H1 (cell line): Measurements from ENCODE around the gene DPM3. TPM values are rescaled to one million over a fixed set of nuclear protein-coding genes. Genes with fewer than 3 reads are reported as not detected.

Experiments
- CTCF ChIA-PET: fragments of 300-600 bp; sonication (Branson Sonifier 250); formaldehyde crosslinking; loops from one replicate; lab custom pipeline; 2021; ENCODE audit not compliant: partially characterized antibody; lab: Charles Lee
- POLR2A ChIA-PET: fragments of 300-600 bp; sonication (Branson Sonifier 250); formaldehyde crosslinking; loops from one replicate; lab custom pipeline; 2021; ENCODE audit warnings: inconsistent platforms; ENCODE audit not compliant: partially characterized antibody; lab: Charles Lee
- DNase-seq, 2 experiments: peaks; one replicate each; pipeline versions ENCODE4 v3.0.0 to v3.0.0-alpha.2; 2010 to 2022; ENCODE audit warnings: low spot score in 2 of 2, low read depth in 1 of 2, mixed read lengths in 1 of 2
- FAIRE-seq: peaks from 2 replicates; lab custom pipeline; 2011; peaks lifted over from hg19 to GRCh38; lab: Jason Lieb, UNC
- H2AFZ ChIP-seq: 2 replicates; pipeline ENCODE4 v1.8.1; 2012; ENCODE audit warnings: low read length, inconsistent platforms
- H2AK5ac ChIP-seq: 2 replicates; pipeline ENCODE4 v1.6.1; 2013; ENCODE audit warnings: low read depth, low read length
- H2BK120ac ChIP-seq: replicated peaks from 2 replicates; pipeline ENCODE3; 2013; ENCODE audit warnings: low read depth, low read length, inconsistent platforms
- H2BK12ac ChIP-seq: 2 replicates; pipeline ENCODE4 v1.6.1; 2013; ENCODE audit warnings: low read depth, low read length
- H2BK15ac ChIP-seq: 2 replicates; pipeline ENCODE4 v1.6.1; 2013; ENCODE audit warnings: low read length
- H2BK20ac ChIP-seq: 2 replicates; pipeline ENCODE4 v1.6.1; 2013; ENCODE audit warnings: low read length
- H2BK5ac ChIP-seq: 2 replicates; pipeline ENCODE4 v1.6.1; 2013; ENCODE audit warnings: low read depth, low read length
- H3K14ac ChIP-seq: 2 replicates; pipeline ENCODE4 v1.6.1; 2013; ENCODE audit warnings: inconsistent platforms; ENCODE audit not compliant: insufficient read length
- H3K18ac ChIP-seq: 2 replicates; pipeline ENCODE4 v1.6.1; 2013; ENCODE audit warnings: low read length; ENCODE audit errors: extremely low read depth
- H3K23ac ChIP-seq: 2 replicates; pipeline ENCODE4 v1.6.1; 2013; ENCODE audit warnings: inconsistent platforms; ENCODE audit not compliant: insufficient read length
- H3K23me2 ChIP-seq: 2 replicates; pipeline ENCODE4 v1.6.1; 2013; ENCODE audit warnings: low read depth, low read length
- H3K27ac ChIP-seq: 2 replicates; pipeline ENCODE4 v1.6.1; 2011; ENCODE audit warnings: low read depth, low read length, inconsistent platforms
- H3K27me3 ChIP-seq, 4 experiments: replicated peaks in 1 of 4; 1 replicate in 1 of 4; 2 replicates in 3 of 4; pipeline versions ENCODE4 v1.6.1 to v1.8.1; 2011 to 2013; ENCODE audit warnings: low read length in 3 of 4, mild to moderate bottlenecking in 3 of 4, inconsistent platforms in 2 of 4, mixed read lengths in 2 of 4, moderate library complexity in 1 of 4; ENCODE audit not compliant: control insufficient read depth in 3 of 4, insufficient read depth in 3 of 4; ENCODE audit errors: extremely low read depth in 1 of 4
- H3K36me3 ChIP-seq, 4 experiments: 2 replicates each; pipeline versions ENCODE4 v1.6.1 to v1.8.1; 2011 to 2013; ENCODE audit warnings: mild to moderate bottlenecking in 4 of 4, low read length in 3 of 4, moderate library complexity in 2 of 4, control low read depth in 1 of 4, inconsistent platforms in 1 of 4; ENCODE audit not compliant: insufficient read depth in 4 of 4, control insufficient read depth in 2 of 4
- H3K4ac ChIP-seq: replicated peaks from 2 replicates; pipeline ENCODE3; 2013; ENCODE audit warnings: low read length, low read depth, mixed read lengths, inconsistent platforms; ENCODE audit not compliant: insufficient read length
- H3K4me1 ChIP-seq, 4 experiments: replicated peaks in 1 of 4; 1 replicate in 1 of 4; 2 replicates in 3 of 4; pipeline versions ENCODE4 v1.6.1 to v1.8.1; 2011 to 2013; ENCODE audit warnings: low read length in 3 of 4, inconsistent platforms in 2 of 4, mixed read lengths in 1 of 4; ENCODE audit not compliant: insufficient read depth in 4 of 4, control insufficient read depth in 3 of 4
- H3K4me2 ChIP-seq, 2 experiments: 2 replicates each; pipeline versions ENCODE4 v1.6.1 to v1.8.1; 2011 to 2013; ENCODE audit warnings: low read depth in 2 of 2, low read length in 2 of 2, control low read depth in 1 of 2, inconsistent platforms in 1 of 2, mild to moderate bottlenecking in 1 of 2; ENCODE audit not compliant: insufficient read depth in 1 of 2
- H3K4me3 ChIP-seq, 4 experiments: fragments of 200-600, 300-600 bp in 1 of 4; sonication (generic), shearing (Covaris generic), sonication (Bioruptor Twin) in 1 of 4; 2 replicates each; pipeline versions ENCODE4 v1.5.1 to v1.8.1; 2011 to 2016; ENCODE audit warnings: low read length in 4 of 4, low read depth in 3 of 4, control low read depth in 2 of 4, inconsistent platforms in 2 of 4, mild to moderate bottlenecking in 2 of 4, mixed read lengths in 1 of 4, moderate library complexity in 1 of 4; ENCODE audit not compliant: insufficient read depth in 2 of 4; ENCODE audit errors: extremely low read depth in 1 of 4
- H3K56ac ChIP-seq: replicated peaks from 2 replicates; pipeline ENCODE3; 2013; ENCODE audit warnings: low read depth, mild to moderate bottlenecking, mixed read lengths, low read length, inconsistent platforms; ENCODE audit not compliant: insufficient read length
- H3K79me1 ChIP-seq: 2 replicates; pipeline ENCODE4 v1.6.1; 2013; ENCODE audit warnings: low read depth, low read length, control low read depth
- H3K79me2 ChIP-seq, 2 experiments: 2 replicates each; pipeline versions ENCODE4 v1.6.1 to v1.8.1; 2012 to 2013; ENCODE audit warnings: low read length in 2 of 2, mild to moderate bottlenecking in 2 of 2, inconsistent platforms in 1 of 2; ENCODE audit not compliant: insufficient read depth in 2 of 2, control insufficient read depth in 1 of 2
- H3K9ac ChIP-seq, 4 experiments: replicated peaks in 1 of 4; 1 replicate in 1 of 4; 2 replicates in 3 of 4; pipeline versions ENCODE4 v1.6.1 to v1.8.1; 2011 to 2013; ENCODE audit warnings: low read depth in 3 of 4, low read length in 3 of 4, control low read depth in 2 of 4, mild to moderate bottlenecking in 2 of 4, moderate library complexity in 2 of 4, inconsistent platforms in 1 of 4; ENCODE audit errors: extremely low read depth in 1 of 4
- H3K9me3 ChIP-seq, 2 experiments: 2 replicates each; pipeline versions ENCODE4 v1.6.1 to v1.8.1; 2012 to 2013; ENCODE audit warnings: mild to moderate bottlenecking in 2 of 2, moderate library complexity in 2 of 2, control low read depth in 1 of 2, inconsistent platforms in 1 of 2, low read depth in 1 of 2, low read length in 1 of 2, mixed read lengths in 1 of 2; ENCODE audit not compliant: insufficient read depth in 2 of 2
- H4K20me1 ChIP-seq, 2 experiments: replicated peaks in 1 of 2; 2 replicates each; pipeline versions ENCODE3 to v1.8.1; 2011 to 2013; ENCODE audit warnings: inconsistent platforms in 2 of 2, low read length in 2 of 2, mild to moderate bottlenecking in 1 of 2; ENCODE audit not compliant: insufficient read depth in 2 of 2, control insufficient read depth in 1 of 2
- H4K5ac ChIP-seq: 2 replicates; pipeline ENCODE4 v1.6.1; 2013; ENCODE audit warnings: low read length, low read depth, mixed read lengths, inconsistent platforms; ENCODE audit not compliant: insufficient read length
- H4K8ac ChIP-seq: 2 replicates; pipeline ENCODE4 v1.8.0; 2013; ENCODE audit warnings: mild to moderate bottlenecking, moderate library complexity, low read length, inconsistent platforms; ENCODE audit not compliant: insufficient read depth; ENCODE audit errors: extremely low read depth
- H4K91ac ChIP-seq: replicated peaks from 2 replicates; pipeline ENCODE3; 2013; ENCODE audit warnings: low read length, mixed read lengths, inconsistent platforms; ENCODE audit not compliant: insufficient read length
- CTBP2 ChIP-seq: IDR thresholded peaks from 2 replicates; pipeline ENCODE4 v1.7.0; 2011; ENCODE audit warnings: borderline replicate concordance, mild to moderate bottlenecking, moderate library complexity, mixed read lengths, low read length; ENCODE audit not compliant: insufficient read depth, insufficient read length
- EP300 ChIP-seq, 2 experiments: IDR thresholded peaks; 1 replicate in 1 of 2; 2 replicates in 1 of 2; pipeline ENCODE4 v1.6.1; 2011 to 2012; ENCODE audit warnings: low read depth in 2 of 2, low read length in 2 of 2, mild to moderate bottlenecking in 2 of 2, borderline replicate concordance in 1 of 2, inconsistent platforms in 1 of 2, moderate library complexity in 1 of 2
- GABPA ChIP-seq: IDR thresholded peaks from 2 replicates; pipeline ENCODE4 v1.6.1; 2011; ENCODE audit warnings: mild to moderate bottlenecking, low read length, moderate library complexity, borderline replicate concordance; ENCODE audit not compliant: insufficient read depth
- NANOG ChIP-seq: IDR thresholded peaks from 2 replicates; pipeline ENCODE4 v1.6.1; 2011; ENCODE audit warnings: low read length, low read depth, mild to moderate bottlenecking, inconsistent platforms; ENCODE audit not compliant: insufficient read depth, poor library complexity, severe bottlenecking
- RAD21 ChIP-seq, 2 experiments: IDR thresholded peaks in 1 of 2; conservative IDR thresholded peaks in 1 of 2; 2 replicates each; pipeline ENCODE4 v1.6.1; 2011; ENCODE audit warnings: low read depth in 2 of 2, low read length in 2 of 2, improper control_type of control experiment in 1 of 2, inconsistent platforms in 1 of 2, mild to moderate bottlenecking in 1 of 2, moderate library complexity in 1 of 2
- SP4 ChIP-seq: IDR thresholded peaks from 2 replicates; pipeline ENCODE4 v1.6.1; 2012; ENCODE audit warnings: low read length, inconsistent platforms
- TAF1 ChIP-seq: IDR thresholded peaks from 2 replicates; pipeline ENCODE4 v1.6.1; 2011; ENCODE audit warnings: mild to moderate bottlenecking, low read depth, low read length
- WGBS, 2 experiments: shearing (Covaris generic) in 1 of 2; methylation state at CpG; one replicate each; pipeline versions ENCODE4 v1.1.6 to v1.1.7; 2013 to 2015; ENCODE audit warnings: low lambda C conversion rate in 2 of 2, mixed read lengths in 2 of 2, inconsistent platforms in 1 of 2, low coverage in 1 of 2, missing lambda C conversion rate in 1 of 2; ENCODE audit not compliant: insufficient replicate concordance in 2 of 2, insufficient coverage in 1 of 2, insufficient read length in 1 of 2; ENCODE audit errors: extremely low coverage in 1 of 2, missing lambda C conversion rate in 1 of 2; 5-methylcytosine and 5-hydroxymethylcytosine counted together
- polyA plus RNA-seq, 7 experiments: library from polyadenylated mRNA; depleted of rRNA in 3 of 7; stranded (reverse) in 5 of 7; unstranded in 2 of 7; fragments of >200 nt in 5 of 7; fragments of 200-250 nt in 2 of 7; gene quantifications; 1 replicate in 5 of 7; 2 replicates in 1 of 7; 4 replicates in 1 of 7; pipeline versions ENCODE4 v1.2.1 to v1.2.3, GENCODE V29; 2011 to 2013; ENCODE audit warnings: missing spikeins in 2 of 7, mixed read lengths in 2 of 7
- total RNA-seq: library from RNA; stranded (reverse); fragmentation: NEBNext Ultra II Directional; extraction: Animal tissue kit (Norgen Biotek cat#: 25700); gene quantifications from 2 replicates; pipeline ENCODE4 v1.2.1, GENCODE V29; 2021
- TF ChIP-seq, protein P1 (sequence below): IDR thresholded peaks from 2 replicates; pipeline ENCODE4 v1.6.1; 2012; ENCODE audit warnings: low read length, inconsistent platforms

The DPM3 gene
- total and polyA plus RNA-seq, 2 of the 8 experiments (the other 6 are each of a cell fraction or from before 2014, with no cell fraction given) = 44.8 to 227 TPM

DNA sequence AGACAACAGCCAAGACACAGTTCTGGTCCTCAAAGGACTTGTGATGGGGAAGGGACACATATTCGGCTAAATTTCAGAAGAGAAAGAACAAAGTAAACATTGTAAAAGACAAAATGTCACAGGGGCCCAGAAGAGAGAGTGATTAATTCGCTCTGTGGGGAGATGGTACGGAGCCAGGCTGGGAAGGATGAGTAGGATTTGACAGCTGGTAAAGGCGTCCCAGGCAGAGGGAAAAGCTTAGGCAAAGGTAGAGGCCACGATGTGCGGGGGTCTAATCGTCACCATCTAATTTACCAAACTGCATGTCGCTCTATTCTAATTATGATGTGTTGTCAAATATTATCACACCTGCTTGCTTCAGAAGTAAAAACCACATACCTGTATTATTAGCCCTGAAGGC is 29.9 kb downstream of the DPM3 start:
- H3K27ac ChIP-seq = no peak overlapping the region
- H3K4me1 ChIP-seq = peaks cover 0 to 3% (median 0%) of the 10 kb centered on the region in 4 experiments; a peak in 2 of 7 replicates
- peaks cover 0 to 4% of the 10 kb centered on the region in 2 experiments for H4K20me1 ChIP-seq
- no peak overlapping the region for H3K56ac ChIP-seq
- ChIA-PET CTCF (interaction anchor here (0.6 to 1.1 kb wide), 3 partner anchors 15 to 225 kb away, joined by 3 to 4 read pairs (median 4); no protein-coding TSS in a partner anchor), POLR2A (interaction anchor here (0.6 to 1.6 kb wide), 2 partner anchors 11 to 1102 kb away, joined by 3 to 7 read pairs; partner anchors contain the start of gene PMF1)
- no peak overlapping the region for H3K4me3 ChIP-seq
- no peak overlapping the region for H3K4ac ChIP-seq
- no peak overlapping the region for H4K91ac ChIP-seq
- H2BK120ac ChIP-seq = no peak overlapping the region
- DNase-seq (no peak), FAIRE-seq (no peak)
- H2BK20ac ChIP-seq = no peak overlapping the region
- H3K9me3 ChIP-seq = no peaks in the 10 kb centered on the region
- no peak overlapping the region for H2BK15ac ChIP-seq
- H3K9ac ChIP-seq = no peak overlapping the region
- H4K5ac ChIP-seq = no peak overlapping the region
- H2AK5ac ChIP-seq = no peak overlapping the region
- H4K8ac ChIP-seq = no peak overlapping the region
- H3K23me2 ChIP-seq = no peaks in the 10 kb centered on the region
- H2AFZ ChIP-seq = 0 out of 2 replicates have a peak overlapping the region, but pooled peaks have one; percentile 11
- H3K4me2 ChIP-seq = no peak overlapping the region
- H3K36me3 ChIP-seq = no peaks in the 10 kb centered on the region
- H3K79me2 ChIP-seq = no peaks in the 10 kb centered on the region
- no peak overlapping the region for H2BK5ac ChIP-seq
- no peak overlapping the region for H3K18ac ChIP-seq
- H3K79me1 ChIP-seq = no peaks in the 10 kb centered on the region
- H2BK12ac ChIP-seq = no peak overlapping the region
- H3K27me3 ChIP-seq = no peaks in the 10 kb centered on the region
- WGBS, 2 experiments = 95% methylated on average over 8 of the region's 8 CpGs; no CpG with 5 or more reads in 1 of the 2 experiments
- H3K23ac ChIP-seq = no peak overlapping the region
- H3K14ac ChIP-seq = no peak overlapping the region
- TF ChIP-seq SP4 (no peak), GABPA (no peak), RAD21 (IDR thresholded peaks at IDR 0.05 in 1 of 2, conservative IDR thresholded peaks at IDR 0.05 in 1 of 2; ENCODE audit: low read depth in 2 of 2, low read length in 2 of 2) (no peak), CTBP2 (no peak), EP300 (IDR thresholded peaks at IDR 0.05; ENCODE audit: borderline replicate concordance in 1 of 2, low read depth in 2 of 2, low read length in 2 of 2) (no peak), NANOG (no peak), TAF1 (no peak)
- TF ChIP-seq, protein P1, sequence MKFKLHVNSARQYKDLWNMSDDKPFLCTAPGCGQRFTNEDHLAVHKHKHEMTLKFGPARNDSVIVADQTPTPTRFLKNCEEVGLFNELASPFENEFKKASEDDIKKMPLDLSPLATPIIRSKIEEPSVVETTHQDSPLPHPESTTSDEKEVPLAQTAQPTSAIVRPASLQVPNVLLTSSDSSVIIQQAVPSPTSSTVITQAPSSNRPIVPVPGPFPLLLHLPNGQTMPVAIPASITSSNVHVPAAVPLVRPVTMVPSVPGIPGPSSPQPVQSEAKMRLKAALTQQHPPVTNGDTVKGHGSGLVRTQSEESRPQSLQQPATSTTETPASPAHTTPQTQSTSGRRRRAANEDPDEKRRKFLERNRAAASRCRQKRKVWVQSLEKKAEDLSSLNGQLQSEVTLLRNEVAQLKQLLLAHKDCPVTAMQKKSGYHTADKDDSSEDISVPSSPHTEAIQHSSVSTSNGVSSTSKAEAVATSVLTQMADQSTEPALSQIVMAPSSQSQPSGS = no peak
